GM21447 (cell line): ENCODE measurements around the gene GAS6.

Experiments used
- ATAC-seq: cut with Tn5 transposase; IDR thresholded peaks from one replicate; pipeline ENCODE4 v1.9.1; 2021; ENCODE audit not compliant: unreplicated experiment

GAS6 gene

GRCh38 chr13:113781571-113781970, 82.3 kb downstream of the GAS6 start:
- no peak for ATAC-seq

GRCh38 chr13:113777311-113778260, 86.3 kb downstream of the GAS6 start:
- no peak for ATAC-seq

GRCh38 chr13:113776231-113777125, 87.4 kb downstream of the GAS6 start:
- ATAC-seq = no peak

- ATAC-seq = no peak
Observed at GRCh38 chr13:113775451-113776145, 88.3 kb downstream of the GAS6 start.

- ATAC-seq = no peak
Observed at GRCh38 chr13:113774177-113775107, 89.4 kb downstream of the GAS6 start.

- no peak for ATAC-seq
Observed at GRCh38 chr13:113771709-113772331, 92.1 kb downstream of the GAS6 start.

- no peak for ATAC-seq
Observed at GRCh38 chr13:113770937-113771336, 92.9 kb downstream of the GAS6 start.
